ENCODE data around the gene COL18A1. TPM values are rescaled to one million over a fixed set of nuclear protein-coding genes. Genes with fewer than 3 reads are reported as not detected.
A peak's percentile ranks its signal among the peaks of the same experiment; 100 is the strongest.

COL18A1 gene
- total RNA-seq, 1 donor from 2014 or later, result 61.1 TPM

DNA sequence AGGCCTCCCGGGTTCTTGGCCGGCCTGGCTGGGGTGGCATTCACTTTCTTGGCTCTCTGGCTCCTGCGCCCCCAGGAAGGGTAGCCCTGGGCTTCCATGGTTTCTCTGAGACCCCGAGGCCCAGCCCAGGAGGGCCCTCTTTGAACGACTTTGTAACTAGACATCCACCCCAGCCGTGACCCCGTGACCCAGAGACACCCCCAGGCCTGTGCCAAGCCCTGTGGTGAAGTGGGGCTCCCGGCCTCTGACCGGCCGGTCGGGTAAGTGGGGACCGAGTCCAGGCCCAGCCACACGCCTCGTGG, 64.0 kb downstream of the COL18A1 start:
- no peak for DNase-seq (ENCODE audit: low spot score)
- Mint-ChIP-seq H3K36me3 (ENCODE audit: low read depth, unreplicated experiment) (peaks cover 4% of the 10 kb centered on the region), H3K4me3 (ENCODE audit: unreplicated experiment) (no peak overlapping the region), H3K4me1 (ENCODE audit: unreplicated experiment) (peaks cover 8% of the 10 kb centered on the region), H3K27me3 (ENCODE audit: unreplicated experiment) (peaks cover 1% of the 10 kb centered on the region), H3K9me3 (ENCODE audit: unreplicated experiment) (no peaks in the 10 kb centered on the region), H3K27ac (ENCODE audit: unreplicated experiment) (no peak overlapping the region)
- TF ChIP-seq, protein P1, sequence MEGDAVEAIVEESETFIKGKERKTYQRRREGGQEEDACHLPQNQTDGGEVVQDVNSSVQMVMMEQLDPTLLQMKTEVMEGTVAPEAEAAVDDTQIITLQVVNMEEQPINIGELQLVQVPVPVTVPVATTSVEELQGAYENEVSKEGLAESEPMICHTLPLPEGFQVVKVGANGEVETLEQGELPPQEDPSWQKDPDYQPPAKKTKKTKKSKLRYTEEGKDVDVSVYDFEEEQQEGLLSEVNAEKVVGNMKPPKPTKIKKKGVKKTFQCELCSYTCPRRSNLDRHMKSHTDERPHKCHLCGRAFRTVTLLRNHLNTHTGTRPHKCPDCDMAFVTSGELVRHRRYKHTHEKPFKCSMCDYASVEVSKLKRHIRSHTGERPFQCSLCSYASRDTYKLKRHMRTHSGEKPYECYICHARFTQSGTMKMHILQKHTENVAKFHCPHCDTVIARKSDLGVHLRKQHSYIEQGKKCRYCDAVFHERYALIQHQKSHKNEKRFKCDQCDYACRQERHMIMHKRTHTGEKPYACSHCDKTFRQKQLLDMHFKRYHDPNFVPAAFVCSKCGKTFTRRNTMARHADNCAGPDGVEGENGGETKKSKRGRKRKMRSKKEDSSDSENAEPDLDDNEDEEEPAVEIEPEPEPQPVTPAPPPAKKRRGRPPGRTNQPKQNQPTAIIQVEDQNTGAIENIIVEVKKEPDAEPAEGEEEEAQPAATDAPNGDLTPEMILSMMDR (IDR thresholded peaks at IDR 0.05; ENCODE audit: unreplicated experiment), result no peak

DNA sequence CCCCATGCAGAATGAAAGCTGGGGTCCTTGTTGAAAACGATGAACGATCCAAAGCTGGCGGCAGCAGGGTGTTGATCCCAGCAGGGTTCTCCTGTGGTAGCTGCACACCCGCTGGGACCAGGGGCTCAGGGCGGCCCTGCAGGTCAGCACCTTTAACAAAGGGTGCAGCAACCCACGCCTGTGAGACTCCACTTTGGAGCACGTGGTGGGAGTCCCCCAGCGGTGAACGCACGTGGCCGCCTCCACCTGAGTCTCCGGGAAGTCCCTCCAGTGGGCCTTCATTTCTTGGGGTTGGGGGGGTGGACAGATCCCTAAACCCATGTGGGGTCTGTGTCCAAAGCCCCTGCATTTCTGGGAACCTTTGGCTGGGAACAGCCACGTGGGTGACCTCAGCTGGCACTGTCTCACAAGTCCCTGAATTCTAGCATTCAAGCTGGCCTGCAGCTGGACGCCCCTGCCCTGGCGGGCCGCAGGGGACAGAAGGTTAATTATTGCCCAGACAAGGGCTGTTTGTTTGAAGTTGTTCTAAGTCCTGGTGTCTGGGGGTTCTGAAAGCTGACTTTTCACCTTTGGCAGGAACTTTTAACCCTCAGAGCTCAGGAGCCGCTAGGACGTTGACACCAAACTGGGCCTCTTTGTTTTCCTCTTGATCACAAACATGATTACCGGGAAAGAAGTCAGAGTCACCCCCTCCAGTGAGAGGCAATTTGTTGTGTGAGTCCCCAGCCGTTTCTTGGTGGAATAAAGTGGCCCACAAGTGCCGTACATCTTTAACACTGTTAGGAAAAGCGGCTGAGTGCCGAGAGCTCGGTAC, 64.5 kb downstream of the COL18A1 start:
- H3K4me3 Mint-ChIP-seq (ENCODE audit: unreplicated experiment), result no peak overlapping the region

DNA sequence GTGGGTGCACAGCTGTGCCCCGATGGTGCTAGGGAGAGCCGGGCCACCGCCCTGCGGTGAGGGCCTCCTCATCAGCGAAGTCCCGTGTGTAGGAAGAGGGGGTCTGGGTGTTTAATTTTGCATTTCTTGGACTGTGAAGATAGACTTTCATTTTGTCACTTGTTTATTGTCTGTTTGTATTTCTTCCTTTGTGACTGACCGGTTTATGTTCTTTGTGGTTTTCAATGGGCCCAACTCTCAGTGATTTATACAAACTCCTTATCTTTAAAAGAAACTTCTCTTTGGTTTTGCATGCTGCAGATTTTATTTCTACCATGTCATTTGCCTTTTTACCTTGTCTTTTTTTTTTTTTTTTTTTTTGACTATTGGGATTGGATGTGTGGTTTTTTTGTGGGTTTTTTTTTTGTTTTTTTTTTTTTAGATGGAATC, 65.1 kb downstream of the COL18A1 start:
- DNase-seq (ENCODE audit: low spot score), result no peak
- Mint-ChIP-seq H3K4me1 (ENCODE audit: unreplicated experiment) (peaks cover 7% of the 10 kb centered on the region), H3K27me3 (ENCODE audit: unreplicated experiment) (peaks cover 4% of the 10 kb centered on the region), H3K27ac (ENCODE audit: unreplicated experiment) (no peak overlapping the region), H3K9me3 (ENCODE audit: unreplicated experiment) (no peaks in the 10 kb centered on the region), H3K36me3 (ENCODE audit: low read depth, unreplicated experiment) (peaks cover 10% of the 10 kb centered on the region), H3K4me3 (ENCODE audit: unreplicated experiment) (peak overlapping the region; percentile 5)
- TF ChIP-seq, protein P1 (IDR thresholded peaks at IDR 0.05; ENCODE audit: unreplicated experiment), result no peak

More for the DNA sequence above, 64.5 kb downstream of the COL18A1 start:
- Mint-ChIP-seq H3K27me3 (ENCODE audit: unreplicated experiment) (peaks cover 4% of the 10 kb centered on the region), H3K36me3 (ENCODE audit: low read depth, unreplicated experiment) (peaks cover 10% of the 10 kb centered on the region), H3K9me3 (ENCODE audit: unreplicated experiment) (no peaks in the 10 kb centered on the region), H3K4me1 (ENCODE audit: unreplicated experiment) (peaks cover 8% of the 10 kb centered on the region), H3K27ac (ENCODE audit: unreplicated experiment) (no peak overlapping the region)
- no peak for DNase-seq (ENCODE audit: low spot score)
- TF ChIP-seq, protein P1 (IDR thresholded peaks at IDR 0.05; ENCODE audit: unreplicated experiment), result no peak

DNA sequence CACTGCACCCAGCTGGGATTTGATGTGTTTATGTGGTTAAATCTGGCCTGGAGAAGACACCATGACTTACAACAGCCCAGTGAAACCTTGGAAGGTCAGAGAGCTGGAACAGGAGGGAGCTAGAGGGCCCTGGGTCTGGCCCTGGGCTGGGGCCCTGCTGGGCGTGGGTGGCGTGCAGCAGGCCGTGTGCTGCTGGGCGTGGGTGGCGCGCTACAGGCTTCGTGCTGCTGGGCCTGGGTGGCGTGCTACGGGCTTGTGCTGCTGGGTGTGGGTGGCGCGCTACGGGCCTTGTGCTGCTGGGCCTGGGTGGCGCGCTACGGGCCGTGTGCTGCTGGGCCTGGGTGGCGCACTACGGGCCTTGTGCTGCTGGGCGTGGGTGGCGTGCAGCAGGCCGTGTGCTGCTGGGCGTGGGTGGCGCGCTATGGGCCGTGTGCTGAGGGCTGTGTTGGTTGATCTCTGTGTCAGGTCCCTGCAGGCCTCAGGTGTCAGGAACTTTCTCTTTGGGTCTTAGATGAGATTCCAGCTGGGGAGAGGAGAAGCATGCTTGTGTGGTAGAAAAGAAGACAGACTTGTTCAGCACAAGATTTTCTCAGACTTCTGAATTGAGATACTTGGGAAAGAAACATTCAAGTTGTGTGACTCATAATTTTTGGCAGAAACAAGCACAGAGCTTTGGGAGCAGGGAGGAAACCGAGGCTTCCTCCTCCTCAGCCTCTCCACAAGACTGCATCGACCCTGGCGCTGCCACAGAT, 66.0 kb downstream of the COL18A1 start:
- Mint-ChIP-seq H3K4me3 (ENCODE audit: unreplicated experiment) (no peak overlapping the region), H3K36me3 (ENCODE audit: low read depth, unreplicated experiment) (peaks cover 10% of the 10 kb centered on the region), H3K27ac (ENCODE audit: unreplicated experiment) (no peak overlapping the region), H3K9me3 (ENCODE audit: unreplicated experiment) (no peaks in the 10 kb centered on the region), H3K4me1 (ENCODE audit: unreplicated experiment) (peaks cover 3% of the 10 kb centered on the region), H3K27me3 (ENCODE audit: unreplicated experiment) (peaks cover 4% of the 10 kb centered on the region)
- TF ChIP-seq, protein P1 (IDR thresholded peaks at IDR 0.05; ENCODE audit: unreplicated experiment), result no peak
- DNase-seq (ENCODE audit: low spot score), result no peak

All from endothelial cell (in vitro differentiated cells).